ENCODE data around the gene SASH1.

The SASH1 gene

DNA sequence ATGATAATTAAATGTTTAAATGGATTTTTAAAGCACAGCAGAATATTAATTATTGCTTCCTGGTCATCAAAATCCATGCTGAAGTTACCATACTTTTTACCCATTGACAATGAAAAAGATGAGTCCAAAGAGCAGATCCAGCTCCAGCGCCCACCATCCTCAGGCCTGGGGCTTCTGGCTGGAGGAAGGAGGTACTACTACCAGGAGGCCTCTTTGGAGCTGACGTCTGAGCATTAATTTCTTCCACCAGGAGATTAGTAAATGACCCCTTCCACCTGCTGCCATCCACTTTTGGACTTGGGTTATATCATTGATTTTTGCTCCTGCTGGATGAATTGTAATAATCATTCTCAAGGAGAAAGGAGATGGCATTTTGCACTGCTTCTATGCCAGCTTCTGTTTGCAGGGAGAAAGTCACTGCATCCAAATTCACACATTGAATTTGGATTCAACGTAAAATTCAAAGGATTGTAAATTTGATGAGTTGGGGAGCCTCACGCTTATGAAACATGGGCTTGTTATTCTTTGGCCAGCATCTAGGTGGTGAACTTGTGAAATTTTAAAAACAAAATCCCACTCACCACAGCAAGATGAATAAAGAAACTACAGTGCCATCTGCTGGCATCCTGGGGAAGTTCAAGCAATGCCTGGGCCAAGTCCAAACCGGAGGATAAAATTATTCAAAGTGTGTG, 121.8 kb downstream of the SASH1 start:
- peak; percentile 67 for DNase-seq

DNA sequence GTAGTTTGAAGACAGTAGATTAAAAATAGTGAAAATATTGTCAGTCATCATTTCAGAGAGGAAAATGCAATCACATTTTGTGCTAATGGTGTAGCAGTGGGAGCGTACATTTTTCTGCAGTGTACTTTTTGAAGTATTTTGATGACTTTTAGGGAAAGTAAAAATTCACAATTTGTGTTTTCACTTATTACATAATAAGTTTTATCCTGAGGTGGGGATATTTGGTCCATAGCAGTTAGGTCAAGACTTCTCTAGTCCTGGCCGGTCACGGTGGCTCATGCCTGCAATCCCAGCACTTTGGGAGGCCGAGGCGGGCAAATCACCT, 122.3 kb downstream of the SASH1 start:
- DNase-seq, result no peak

DNA sequence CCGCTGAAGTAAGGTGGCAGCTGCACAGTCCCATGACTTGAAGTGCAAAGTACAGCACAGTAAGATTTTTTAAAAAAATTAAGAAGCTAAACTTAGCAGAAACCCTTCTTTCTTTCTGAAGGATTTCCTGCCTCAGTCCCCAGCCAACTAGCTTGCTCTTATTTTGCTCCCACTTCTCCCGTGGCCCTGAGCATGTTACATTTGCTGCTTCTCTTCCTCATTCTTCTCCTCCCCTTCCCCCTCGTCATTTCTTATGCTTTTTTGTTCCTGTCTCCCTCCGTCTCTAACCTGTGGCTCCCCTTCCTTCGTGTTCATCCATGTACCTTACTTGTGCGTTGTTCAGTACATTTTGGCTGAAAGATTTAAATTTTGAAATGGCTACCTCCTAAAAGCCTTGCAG, 123.0 kb downstream of the SASH1 start:
- DNase-seq, result no peak

GRCh38 chr6:148466158-148466557, 123.5 kb downstream of the SASH1 start:
- DNase-seq, result no peak

DNA sequence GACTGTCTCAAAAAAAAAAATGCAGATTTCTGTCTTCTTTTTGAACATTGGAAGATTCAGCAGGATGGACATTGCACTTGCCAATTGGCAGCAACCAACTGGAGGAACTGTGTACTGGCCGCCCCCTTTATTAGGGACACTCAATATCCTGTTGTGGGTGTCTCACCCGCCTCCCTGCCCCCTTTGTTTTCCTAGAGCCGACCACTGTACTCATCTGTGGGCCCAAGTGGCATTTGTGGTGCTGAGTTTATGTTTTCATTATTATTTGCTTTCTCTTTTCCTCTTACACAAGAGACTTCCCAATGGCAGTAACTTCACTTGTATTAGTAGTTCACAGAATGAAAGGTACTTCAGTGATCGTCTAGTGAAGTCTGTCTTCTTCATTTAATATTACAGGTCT, 125.3 kb downstream of the SASH1 start:
- no peak for DNase-seq

- DNase-seq, result no peak
Observed at GRCh38 chr6:148470156-148470555, 127.5 kb downstream of the SASH1 start.

GRCh38 chr6:148470606-148471465, 128.2 kb downstream of the SASH1 start:
- no peak for DNase-seq

DNA sequence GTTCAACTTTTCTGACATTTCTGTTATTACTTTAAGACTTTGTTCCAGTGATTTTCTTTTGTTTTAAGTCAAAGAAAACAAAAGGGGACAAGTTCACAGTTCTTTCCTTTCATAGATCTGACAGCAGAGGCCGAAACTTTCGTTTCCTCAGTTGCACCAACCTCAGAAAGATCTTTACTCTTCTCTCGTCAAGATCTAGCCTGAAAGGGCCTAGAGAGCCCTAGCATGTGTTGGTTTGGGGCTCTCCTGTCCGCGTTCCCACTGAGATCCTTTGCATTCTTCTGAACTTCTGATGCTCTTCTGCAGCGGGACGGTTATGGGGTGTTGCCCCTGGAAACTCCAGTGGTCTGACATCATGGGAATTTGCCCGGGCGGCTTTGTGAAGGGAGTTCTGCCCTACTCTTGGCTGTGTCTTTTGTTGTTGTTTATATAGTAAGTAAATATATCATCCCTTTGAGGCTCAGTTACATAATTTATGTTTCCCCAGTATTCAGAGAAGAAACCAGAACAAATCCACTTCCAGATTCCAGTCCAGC, 129.1 kb downstream of the SASH1 start:
- no peak for DNase-seq

- DNase-seq, result no peak
Observed at GRCh38 chr6:148472171-148473105, 129.8 kb downstream of the SASH1 start.

DNA sequence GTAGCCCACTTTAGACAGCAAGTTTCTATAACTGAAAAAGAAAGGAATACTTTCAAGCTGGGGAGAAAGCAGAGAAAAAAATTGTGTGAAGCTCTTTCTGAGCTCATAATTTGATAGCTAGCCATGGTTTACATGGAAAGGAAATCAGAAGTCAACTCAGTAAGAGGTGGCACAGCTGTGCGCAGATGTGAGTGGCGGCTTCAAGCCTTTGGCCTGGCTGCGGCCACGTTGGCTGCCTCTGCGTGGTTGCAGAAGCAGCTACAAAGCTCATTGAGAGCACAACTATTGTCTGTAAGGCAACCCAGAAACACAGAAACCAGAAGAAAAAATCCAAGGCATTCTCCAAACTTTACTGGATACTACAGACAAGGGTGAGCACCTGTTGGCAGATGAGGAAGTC, 136.9 kb downstream of the SASH1 start:
- DNase-seq, result no peak

DNA sequence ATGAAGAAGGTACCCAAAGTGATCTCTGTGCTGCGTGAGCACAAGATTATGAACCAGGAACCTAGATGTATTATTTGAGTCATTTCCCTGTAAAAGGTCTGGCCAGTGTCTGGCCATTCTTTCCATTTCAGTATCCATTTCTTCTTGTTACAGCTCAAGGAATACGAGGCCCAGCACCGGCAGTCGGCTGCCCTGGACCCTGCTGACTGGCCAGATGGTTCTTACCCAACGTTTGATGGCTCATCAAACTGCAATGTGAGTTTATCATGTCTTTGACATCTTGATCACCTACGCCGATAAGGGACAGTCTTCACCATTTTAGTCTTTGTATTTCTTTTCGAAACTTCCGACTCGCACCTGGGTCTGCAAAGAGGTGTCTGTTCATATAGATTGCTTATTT, 144.8 kb downstream of the SASH1 start:
- no peak for DNase-seq

DNA sequence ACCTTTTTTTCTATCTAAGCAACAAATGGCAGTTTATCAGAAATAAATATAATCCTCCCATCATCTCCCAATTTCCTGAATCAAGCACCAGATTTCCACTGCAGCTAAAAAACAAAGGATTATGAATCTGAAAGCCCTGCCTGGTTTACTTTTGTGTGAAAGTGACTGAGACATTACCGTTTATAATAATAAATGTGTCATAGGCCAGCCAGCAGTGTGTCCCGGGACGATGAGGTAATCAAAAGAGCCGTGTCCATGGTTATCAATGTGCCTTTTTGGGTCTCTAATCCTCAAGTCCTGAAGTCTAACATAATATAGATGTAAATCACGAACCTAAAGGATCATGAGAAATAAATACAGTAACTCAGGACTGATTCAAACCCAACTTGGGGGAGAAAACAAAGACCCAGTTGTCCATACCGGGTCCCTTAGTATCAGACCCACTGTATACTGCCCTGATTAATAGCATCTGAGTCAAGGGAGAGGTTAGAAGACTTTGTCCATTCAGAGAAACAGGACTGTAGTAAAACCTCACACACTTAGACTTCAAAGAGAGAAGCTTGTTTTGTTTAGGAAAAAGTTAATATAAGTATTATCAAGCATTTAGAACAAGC, 149.1 kb downstream of the SASH1 start:
- no peak for DNase-seq

- DNase-seq, result no peak
Observed at GRCh38 chr6:148492654-148493290, 150.1 kb downstream of the SASH1 start.

DNA sequence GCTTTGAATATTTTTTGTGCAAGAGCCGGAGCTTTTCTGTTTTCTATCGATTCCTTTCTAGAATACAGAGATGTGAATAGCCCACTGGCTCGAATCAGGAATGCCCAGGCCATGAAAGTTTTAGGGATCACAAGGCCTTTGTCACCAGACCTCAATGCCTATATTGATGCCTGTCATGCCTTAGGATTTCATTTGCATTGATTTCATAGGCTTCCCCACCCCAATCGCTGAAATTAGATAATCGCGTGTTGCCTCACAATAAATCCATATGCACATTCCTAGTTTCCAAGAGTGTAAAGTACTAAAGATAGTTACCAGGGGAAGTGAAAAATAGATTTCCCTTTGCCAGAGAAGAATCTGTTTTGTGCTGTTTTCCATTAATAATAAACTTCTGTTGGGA, 150.8 kb downstream of the SASH1 start:
- no peak for DNase-seq

- DNase-seq, result no peak
Observed at GRCh38 chr6:148494226-148494625, 151.6 kb downstream of the SASH1 start.

DNA sequence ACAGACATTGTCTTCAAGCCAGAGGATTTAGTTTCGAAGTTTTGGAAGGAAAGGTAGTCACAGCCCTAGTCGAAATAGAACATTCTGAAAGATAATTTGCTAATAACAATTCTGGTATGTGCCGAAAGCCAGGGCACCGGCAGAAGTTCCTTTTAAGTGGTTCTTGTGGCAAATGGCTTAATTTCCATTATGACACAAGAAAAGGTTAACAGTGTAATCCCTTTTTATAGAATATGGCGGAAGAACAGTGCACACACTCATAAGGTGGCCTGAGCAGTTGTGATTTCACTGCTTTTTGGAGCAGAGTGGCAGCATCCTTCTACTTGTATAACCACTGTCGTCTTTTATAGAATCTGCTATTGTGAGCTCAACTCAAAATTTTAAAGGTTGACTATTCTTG, 152.4 kb downstream of the SASH1 start:
- DNase-seq, result no peak

- DNase-seq, result no peak
Observed at GRCh38 chr6:148497257-148497656, 154.6 kb downstream of the SASH1 start.

GRCh38 chr6:148497717-148498116, 155.1 kb downstream of the SASH1 start:
- DNase-seq, result no peak

DNA sequence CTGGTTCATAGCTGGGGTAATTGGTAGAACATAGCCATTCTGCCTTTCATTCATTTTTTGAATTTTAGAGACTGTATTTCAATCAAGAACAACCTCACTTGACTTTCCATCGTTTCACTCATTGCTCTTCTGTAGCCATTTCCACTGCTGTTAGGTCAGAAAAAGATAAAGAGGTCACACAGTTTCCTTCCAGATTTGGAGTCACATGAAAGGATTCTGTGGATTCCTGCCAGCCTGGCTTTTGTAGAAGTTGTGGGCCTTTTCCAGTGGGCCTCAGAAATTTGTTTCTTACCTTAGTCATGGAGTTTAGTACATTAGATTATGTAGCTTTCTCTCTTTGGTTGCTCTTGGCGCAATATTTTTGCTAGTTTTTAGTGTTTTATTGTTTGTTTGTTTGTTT, 157.8 kb downstream of the SASH1 start:
- DNase-seq, result no peak

- no peak for DNase-seq
Observed at GRCh38 chr6:148501178-148501590, 158.5 kb downstream of the SASH1 start.

DNA sequence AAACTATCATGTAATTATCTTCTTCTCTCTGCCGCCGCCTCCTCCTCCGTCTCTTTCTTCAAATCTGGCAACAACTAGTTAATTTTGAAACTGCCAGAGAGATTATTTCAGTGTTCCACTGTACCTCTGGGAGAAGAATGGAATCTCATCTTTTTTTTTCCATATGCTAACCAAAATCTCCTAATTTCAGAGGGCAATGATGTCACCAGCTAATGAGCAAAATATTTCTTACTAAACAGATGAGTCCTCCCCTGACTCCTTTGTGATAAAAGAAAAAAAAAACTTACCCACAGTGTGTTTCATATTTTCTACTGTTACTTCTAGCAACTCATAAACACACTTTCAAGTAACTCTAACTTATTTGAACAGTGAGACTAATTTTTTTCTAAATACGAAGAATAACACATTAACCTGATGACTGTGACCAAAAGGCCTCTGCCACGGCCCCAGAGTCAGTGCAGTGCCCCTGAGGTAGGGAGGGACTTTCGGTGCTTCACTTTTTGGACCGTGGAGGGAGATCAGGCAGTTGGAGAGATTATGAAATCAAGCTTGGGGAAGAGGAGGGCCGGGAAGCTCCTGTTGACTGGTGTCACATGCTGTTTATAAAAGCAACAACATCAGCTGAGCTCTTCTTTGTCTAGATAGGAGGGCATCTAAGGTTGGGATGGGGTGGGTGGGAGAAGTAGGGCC, 159.6 kb downstream of the SASH1 start:
- DNase-seq, result no peak

- no peak for DNase-seq
Observed at GRCh38 chr6:148502773-148503135, 160.1 kb downstream of the SASH1 start.
